Neuron (in vitro differentiated cells): ENCODE data around the gene KCNN4.
"Not testable (repeated sequence)": the region's sequence is repeated elsewhere in the genome, so short reads cannot be mapped to it uniquely, and the experiment has no call there.

Experiments
- H2AFZ ChIP-seq: one replicate; pipeline ENCODE4 v1.6.1; 2013; ENCODE audit warnings: low read depth, mild to moderate bottlenecking, inconsistent platforms, low read length, moderate library complexity
- H3K27me3 ChIP-seq: one replicate; pipeline ENCODE4 v1.6.1; 2013; ENCODE audit warnings: low read length; ENCODE audit not compliant: insufficient read depth
- H3K36me3 ChIP-seq: one replicate; pipeline ENCODE4 v1.6.1; 2013; ENCODE audit warnings: low read length; ENCODE audit not compliant: insufficient read depth
- H3K4me1 ChIP-seq: one replicate; pipeline ENCODE4 v1.6.1; 2013; ENCODE audit warnings: low read length; ENCODE audit not compliant: insufficient read depth
- H3K4me3 ChIP-seq: 2 replicates; pipeline ENCODE4 v1.5.1; 2013; ENCODE audit warnings: mild to moderate bottlenecking, low read length, moderate library complexity
- H3K9me3 ChIP-seq: one replicate; pipeline ENCODE4 v1.6.1; 2013; ENCODE audit warnings: low read length

Gene KCNN4

GRCh38 chr19:43780706-43781525, at the start of gene KCNN4:
Gene KCNN4, minus strand, starts transcription at chr19:43780973. Its CDS starts 112 bp downstream, at chr19:43780861.
- peaks cover 7% of the 10 kb centered on the region for H3K4me1 ChIP-seq
- no peaks in the 10 kb centered on the region for H3K36me3 ChIP-seq
- H3K4me3 ChIP-seq: no peak within 1 kb of the TSS
- H3K27me3 ChIP-seq: no peaks in the 10 kb centered on the region
- H2AFZ ChIP-seq: no peak within 1 kb of the TSS
- no peaks in the 10 kb centered on the region for H3K9me3 ChIP-seq

GRCh38 chr19:43826787-43827754, 46.3 kb upstream of the KCNN4 start, which contains the start of gene ZNF283:
Gene ZNF283, plus strand, starts transcription at chr19:43827321. Its CDS starts 6,184 bp downstream, at chr19:43833505.
- H3K4me1 ChIP-seq: peaks cover 3% of the 10 kb centered on the region
- peak within 1 kb of the TSS; percentile 88 for H3K4me3 ChIP-seq
- no peaks in the 10 kb centered on the region for H3K27me3 ChIP-seq
- peak within 1 kb of the TSS; percentile 53 for H2AFZ ChIP-seq
- H3K9me3 ChIP-seq: peaks cover 9% of the 10 kb centered on the region
- peaks cover 2% of the 10 kb centered on the region for H3K36me3 ChIP-seq

GRCh38 chr19:43824572-43824971, 43.8 kb upstream of the KCNN4 start:
- not testable (repeated sequence) for H3K27me3 ChIP-seq, H2AFZ ChIP-seq, H3K4me3 ChIP-seq, H3K4me1 ChIP-seq, H3K9me3 ChIP-seq, H3K36me3 ChIP-seq

GRCh38 chr19:43823856-43824255, 43.1 kb upstream of the KCNN4 start:
- H2AFZ ChIP-seq, H3K4me1 ChIP-seq, H3K27me3 ChIP-seq, H3K9me3 ChIP-seq, H3K36me3 ChIP-seq, H3K4me3 ChIP-seq: not testable (repeated sequence)

- no peak overlapping the region for H3K4me3 ChIP-seq
- no peaks in the 10 kb centered on the region for H3K36me3 ChIP-seq
- no peak overlapping the region for H2AFZ ChIP-seq
- no peaks in the 10 kb centered on the region for H3K27me3 ChIP-seq
- peaks cover 3% of the 10 kb centered on the region for H3K9me3 ChIP-seq
- no peaks in the 10 kb centered on the region for H3K4me1 ChIP-seq
These were observed 40.1 kb upstream of the KCNN4 start for GRCh38 chr19:43820884-43821215.

GRCh38 chr19:43820098-43820883, 39.5 kb upstream of the KCNN4 start:
- H3K36me3 ChIP-seq: no peaks in the 10 kb centered on the region
- H3K27me3 ChIP-seq: no peaks in the 10 kb centered on the region
- H3K9me3 ChIP-seq: peaks cover 2% of the 10 kb centered on the region
- no peaks in the 10 kb centered on the region for H3K4me1 ChIP-seq
- no peak overlapping the region for H3K4me3 ChIP-seq
- H2AFZ ChIP-seq: no peak overlapping the region

- Histone ChIP-seq H2AFZ (no peak overlapping the region), H3K9me3 (peaks cover 2% of the 10 kb centered on the region), H3K4me3 (no peak overlapping the region), H3K36me3 (no peaks in the 10 kb centered on the region), H3K27me3 (no peaks in the 10 kb centered on the region), H3K4me1 (no peaks in the 10 kb centered on the region)
These were observed 37.7 kb upstream of the KCNN4 start for GRCh38 chr19:43818500-43818899.

- not testable (repeated sequence) for H3K27me3 ChIP-seq, H3K9me3 ChIP-seq
These were observed 36.7 kb upstream of the KCNN4 start for GRCh38 chr19:43817454-43817853.

GRCh38 chr19:43814663-43815352, 34.0 kb upstream of the KCNN4 start:
- Histone ChIP-seq H3K4me3 (no peak overlapping the region), H3K4me1 (no peaks in the 10 kb centered on the region), H3K27me3 (no peaks in the 10 kb centered on the region), H3K36me3 (no peaks in the 10 kb centered on the region), H2AFZ (no peak overlapping the region), H3K9me3 (peaks cover 2% of the 10 kb centered on the region)

More at GRCh38 chr19:43817454-43817853, 36.7 kb upstream of the KCNN4 start:
- not testable (repeated sequence) for H2AFZ ChIP-seq, H3K36me3 ChIP-seq, H3K4me3 ChIP-seq, H3K4me1 ChIP-seq

GRCh38 chr19:43812688-43813087, 31.9 kb upstream of the KCNN4 start:
- no peaks in the 10 kb centered on the region for H3K36me3 ChIP-seq
- no peak overlapping the region for H2AFZ ChIP-seq
- H3K27me3 ChIP-seq: no peaks in the 10 kb centered on the region
- H3K4me3 ChIP-seq: no peak overlapping the region
- H3K4me1 ChIP-seq: no peaks in the 10 kb centered on the region
- no peaks in the 10 kb centered on the region for H3K9me3 ChIP-seq

- no peaks in the 10 kb centered on the region for H3K27me3 ChIP-seq
- H2AFZ ChIP-seq: no peak overlapping the region
- no peaks in the 10 kb centered on the region for H3K36me3 ChIP-seq
- H3K4me1 ChIP-seq: no peaks in the 10 kb centered on the region
- no peaks in the 10 kb centered on the region for H3K9me3 ChIP-seq
- H3K4me3 ChIP-seq: no peak overlapping the region
These were observed 31.5 kb upstream of the KCNN4 start for GRCh38 chr19:43812259-43812658.

GRCh38 chr19:43811837-43812236, 31.1 kb upstream of the KCNN4 start:
- Histone ChIP-seq H3K4me3 (no peak overlapping the region), H3K4me1 (no peaks in the 10 kb centered on the region), H3K27me3 (no peaks in the 10 kb centered on the region), H3K36me3 (no peaks in the 10 kb centered on the region), H3K9me3 (no peaks in the 10 kb centered on the region), H2AFZ (no peak overlapping the region)
